Effector memory CD4-positive, alpha-beta T cell (primary cell): Measurements from ENCODE around the gene TTC21B.

Source experiments
- DNase-seq, 3 donors: peaks; one replicate each; pipeline ENCODE4 v3.0.0-alpha.2; 2020
- H3K27ac ChIP-seq: 2 replicates; pipeline ENCODE4 v1.7.0; 2013; ENCODE audit warnings: mild to moderate bottlenecking, low read length, moderate library complexity; ENCODE audit not compliant: insufficient read depth, poor library complexity, severe bottlenecking
- H3K27me3 ChIP-seq: replicated peaks from 2 replicates; pipeline ENCODE4 v1.7.0; 2013; ENCODE audit warnings: mild to moderate bottlenecking, low read length; ENCODE audit not compliant: insufficient read depth, control insufficient read depth, poor library complexity, severe bottlenecking
- H3K36me3 ChIP-seq: 2 replicates; pipeline ENCODE4 v1.7.0; 2013; ENCODE audit warnings: mild to moderate bottlenecking, low read length, moderate library complexity; ENCODE audit not compliant: control insufficient read depth, insufficient read depth
- H3K4me1 ChIP-seq: 2 replicates; pipeline ENCODE4 v1.7.0; 2013; ENCODE audit warnings: low read length, mild to moderate bottlenecking; ENCODE audit not compliant: control insufficient read depth, insufficient read depth, poor library complexity, severe bottlenecking
- H3K4me3 ChIP-seq: 2 replicates; pipeline ENCODE4 v1.7.0; 2013; ENCODE audit warnings: low read length, low read depth, mild to moderate bottlenecking; ENCODE audit not compliant: insufficient read depth, poor library complexity, severe bottlenecking
- H3K9me3 ChIP-seq: 2 replicates; pipeline ENCODE4 v1.7.0; 2013; ENCODE audit warnings: mild to moderate bottlenecking, low read length, moderate library complexity; ENCODE audit not compliant: control insufficient read depth

The TTC21B gene

DNA sequence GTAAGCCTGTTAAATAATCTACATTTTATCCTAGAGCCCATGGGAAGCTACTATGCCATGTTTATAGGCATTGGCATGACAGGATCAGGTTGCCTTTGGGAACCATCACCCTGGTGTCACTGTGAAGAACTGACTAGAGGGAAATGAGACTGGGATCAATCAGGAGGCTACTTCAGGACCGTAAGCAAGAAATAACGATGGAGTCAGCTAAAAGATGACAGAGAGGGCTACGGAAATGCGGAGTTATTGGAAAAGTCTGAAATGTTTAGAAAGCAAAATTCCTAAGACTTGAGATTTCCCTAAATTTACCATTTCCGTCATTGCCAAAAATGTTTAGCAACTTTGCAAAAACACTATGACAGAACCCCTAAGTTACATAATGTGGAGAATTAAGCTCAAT is 50.2 kb downstream of the TTC21B start:
- Histone ChIP-seq H3K27me3 (no peaks in the 10 kb centered on the region), H3K27ac (no peak overlapping the region), H3K9me3 (no peaks in the 10 kb centered on the region), H3K4me3 (no peak overlapping the region), H3K4me1 (no peaks in the 10 kb centered on the region), H3K36me3 (peaks cover 13% of the 10 kb centered on the region)
- no peak for DNase-seq

DNA sequence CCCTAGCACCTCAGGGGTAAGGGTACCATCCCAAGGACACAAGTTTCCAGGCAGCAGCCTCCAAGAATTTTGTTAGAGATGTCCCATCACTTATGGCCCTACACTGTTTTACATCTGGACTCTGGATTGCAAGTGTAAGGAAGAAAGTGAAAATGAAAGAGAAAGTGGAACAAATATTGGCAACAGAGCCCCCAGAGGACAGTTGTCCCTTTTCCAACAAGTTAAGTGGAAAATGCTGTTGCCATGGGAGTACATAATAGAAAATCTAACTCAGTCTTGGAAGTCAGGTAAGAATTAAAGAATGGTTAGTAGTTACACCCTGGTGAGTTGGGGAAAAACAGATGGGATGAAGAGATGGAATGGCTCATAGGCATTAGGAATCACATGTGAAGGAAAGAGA is 50.6 kb downstream of the TTC21B start:
- Histone ChIP-seq H3K36me3 (peaks cover 18% of the 10 kb centered on the region), H3K27me3 (no peaks in the 10 kb centered on the region), H3K4me1 (no peaks in the 10 kb centered on the region), H3K9me3 (no peaks in the 10 kb centered on the region), H3K4me3 (no peak overlapping the region), H3K27ac (no peak overlapping the region)
- no peak for DNase-seq

DNA sequence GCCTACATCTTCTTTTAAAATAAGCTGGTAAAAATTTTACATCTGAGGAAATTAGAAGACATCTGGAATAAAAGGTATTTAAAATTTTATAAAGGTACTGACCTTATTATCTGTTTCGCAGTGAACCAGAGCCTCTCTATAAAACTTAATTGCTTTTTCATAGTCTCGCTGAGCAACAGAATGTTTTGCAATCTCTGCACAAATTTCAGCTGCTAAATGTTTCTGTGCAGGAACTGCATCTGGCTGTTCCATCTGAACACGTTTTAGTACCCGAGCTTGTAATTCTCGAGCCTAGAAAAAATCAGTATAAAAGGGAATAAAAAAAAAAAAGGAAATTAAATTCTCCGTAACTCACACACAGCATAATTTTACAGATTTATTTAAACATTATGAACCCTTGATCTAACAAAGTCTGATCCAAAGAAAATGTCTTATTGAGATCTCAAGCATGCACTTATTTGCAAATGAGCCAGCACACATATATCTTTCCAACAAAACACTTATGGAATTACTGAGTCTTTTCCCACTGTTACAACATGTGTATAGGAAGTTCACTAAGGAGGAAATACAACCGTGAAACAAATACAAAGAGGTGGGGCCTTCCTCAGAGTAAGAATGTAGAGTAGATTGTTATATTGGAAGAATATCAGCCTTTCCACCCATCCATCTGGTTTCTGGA is 51.8 kb downstream of the TTC21B start:
- H3K9me3 ChIP-seq: no peaks in the 10 kb centered on the region
- H3K27me3 ChIP-seq: no peaks in the 10 kb centered on the region
- DNase-seq: no peak
- H3K27ac ChIP-seq: no peak overlapping the region
- peaks cover 29% of the 10 kb centered on the region for H3K36me3 ChIP-seq
- no peak overlapping the region for H3K4me3 ChIP-seq
- H3K4me1 ChIP-seq: no peaks in the 10 kb centered on the region

DNA sequence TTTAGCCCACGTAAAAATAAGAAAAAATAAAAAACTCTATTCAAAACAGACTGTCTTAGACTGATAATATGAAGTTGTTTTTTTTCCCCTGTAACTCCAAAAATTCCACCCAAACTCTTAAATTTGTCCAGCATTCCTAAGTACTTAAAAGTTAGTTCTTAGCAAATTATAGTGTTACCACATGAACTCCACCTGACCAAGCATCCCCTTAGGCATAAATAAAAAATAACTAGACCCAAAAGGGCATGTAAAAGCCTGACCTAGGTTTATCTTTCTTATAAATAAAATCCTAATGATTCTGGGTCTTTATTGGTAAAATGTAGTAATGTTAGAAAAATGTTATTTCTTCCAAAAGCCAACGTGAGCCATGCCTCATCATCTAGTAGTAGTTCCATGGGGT is 54.3 kb downstream of the TTC21B start:
- no peak for DNase-seq
- Histone ChIP-seq H3K27me3 (no peaks in the 10 kb centered on the region), H3K9me3 (no peaks in the 10 kb centered on the region)

DNA sequence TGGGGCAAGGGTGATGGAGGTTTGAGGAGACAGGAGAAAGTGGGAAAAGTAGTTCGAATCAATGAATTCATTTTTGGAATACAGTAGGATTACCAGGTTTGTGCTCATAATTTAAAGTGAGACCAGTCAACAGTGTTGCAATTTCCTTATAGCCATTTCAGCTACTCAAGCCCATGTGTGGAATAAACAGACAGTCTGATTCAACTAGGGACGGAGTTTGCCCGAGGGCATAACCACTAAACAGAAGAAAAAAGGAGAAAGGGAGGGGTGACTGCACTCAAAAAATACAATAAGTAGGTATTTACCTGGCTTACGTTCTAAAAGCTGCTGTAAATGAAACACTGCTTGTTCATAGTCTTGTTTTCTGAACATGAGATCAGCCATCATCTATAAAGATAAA is 55.2 kb downstream of the TTC21B start:
- no peak for DNase-seq
- Histone ChIP-seq H3K27me3 (no peaks in the 10 kb centered on the region), H3K4me1 (no peaks in the 10 kb centered on the region), H3K27ac (no peak overlapping the region), H3K4me3 (no peak overlapping the region), H3K36me3 (peaks cover 35% of the 10 kb centered on the region), H3K9me3 (no peaks in the 10 kb centered on the region)

More for the DNA sequence above, 54.3 kb downstream of the TTC21B start:
- no peak overlapping the region for H3K27ac ChIP-seq
- H3K4me1 ChIP-seq: no peaks in the 10 kb centered on the region
- no peak overlapping the region for H3K4me3 ChIP-seq
- peaks cover 35% of the 10 kb centered on the region for H3K36me3 ChIP-seq

DNA sequence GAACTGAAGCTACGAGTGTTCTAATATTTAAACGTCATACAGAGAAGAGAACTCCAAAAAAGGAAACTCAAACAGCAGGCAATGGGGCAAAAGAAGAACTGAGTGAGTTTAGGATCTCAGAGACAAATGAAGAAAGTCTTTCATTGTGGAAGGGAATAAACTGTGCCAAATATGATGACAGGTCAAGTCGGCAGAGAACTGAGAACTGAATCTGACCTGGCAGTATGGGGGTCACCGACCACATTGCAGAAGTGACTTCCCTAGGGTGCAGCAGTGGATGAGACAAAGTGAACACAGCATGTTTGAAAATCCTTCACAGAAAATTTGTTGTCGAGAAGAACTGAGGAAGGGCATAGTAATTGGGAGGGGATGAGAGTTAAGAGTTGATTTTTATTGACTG is 55.9 kb downstream of the TTC21B start:
- H3K4me1 ChIP-seq: no peaks in the 10 kb centered on the region
- H3K27ac ChIP-seq: no peak overlapping the region
- DNase-seq: no peak
- no peak overlapping the region for H3K4me3 ChIP-seq
- no peaks in the 10 kb centered on the region for H3K9me3 ChIP-seq
- H3K27me3 ChIP-seq: no peaks in the 10 kb centered on the region
- peaks cover 35% of the 10 kb centered on the region for H3K36me3 ChIP-seq

DNA sequence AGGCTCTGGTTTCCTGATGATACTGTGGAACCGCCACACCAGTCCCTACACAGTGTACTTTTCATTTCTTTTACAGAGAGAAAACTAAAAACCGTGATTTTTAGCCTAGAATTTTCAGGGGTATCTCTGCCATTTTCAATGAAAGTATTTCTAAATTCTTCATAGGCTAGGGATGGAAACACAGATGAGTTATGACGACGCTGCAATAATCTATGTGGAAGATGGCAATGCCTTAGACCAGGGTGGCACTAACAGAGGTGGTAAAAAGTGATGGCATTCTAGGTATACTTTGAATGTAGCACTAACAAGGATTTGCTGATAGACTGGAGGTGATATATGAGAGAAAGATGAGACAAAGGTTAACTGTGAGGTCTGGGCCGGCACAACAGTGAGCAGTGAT is 56.5 kb downstream of the TTC21B start:
- no peak overlapping the region for H3K27ac ChIP-seq
- H3K27me3 ChIP-seq: no peaks in the 10 kb centered on the region
- no peak for DNase-seq
- no peaks in the 10 kb centered on the region for H3K4me1 ChIP-seq
- H3K36me3 ChIP-seq: peaks cover 39% of the 10 kb centered on the region
- H3K4me3 ChIP-seq: no peak overlapping the region
- H3K9me3 ChIP-seq: no peaks in the 10 kb centered on the region

DNA sequence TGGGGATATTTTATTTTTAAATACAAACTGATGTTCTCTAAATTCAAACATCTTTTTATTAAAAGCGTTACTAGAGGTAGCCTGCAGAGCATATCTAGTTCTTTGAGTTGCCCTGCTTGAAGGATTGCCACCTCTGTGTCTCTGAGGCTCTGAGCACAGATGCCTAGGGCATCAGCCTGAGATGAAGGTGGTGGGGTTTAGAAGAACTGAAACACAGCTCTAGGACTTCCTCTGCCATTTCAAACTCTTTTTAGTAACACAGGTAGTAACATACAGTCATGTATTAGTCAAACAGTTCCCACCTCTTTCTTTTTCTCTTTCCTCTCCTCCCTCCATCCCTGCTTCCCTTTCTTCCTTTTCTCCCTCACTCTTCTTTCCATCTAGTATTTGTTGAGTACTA is 57.6 kb downstream of the TTC21B start:
- Histone ChIP-seq H3K27ac (no peak overlapping the region), H3K4me3 (no peak overlapping the region), H3K9me3 (no peaks in the 10 kb centered on the region), H3K4me1 (no peaks in the 10 kb centered on the region), H3K36me3 (peaks cover 39% of the 10 kb centered on the region), H3K27me3 (no peaks in the 10 kb centered on the region)
- DNase-seq: no peak

DNA sequence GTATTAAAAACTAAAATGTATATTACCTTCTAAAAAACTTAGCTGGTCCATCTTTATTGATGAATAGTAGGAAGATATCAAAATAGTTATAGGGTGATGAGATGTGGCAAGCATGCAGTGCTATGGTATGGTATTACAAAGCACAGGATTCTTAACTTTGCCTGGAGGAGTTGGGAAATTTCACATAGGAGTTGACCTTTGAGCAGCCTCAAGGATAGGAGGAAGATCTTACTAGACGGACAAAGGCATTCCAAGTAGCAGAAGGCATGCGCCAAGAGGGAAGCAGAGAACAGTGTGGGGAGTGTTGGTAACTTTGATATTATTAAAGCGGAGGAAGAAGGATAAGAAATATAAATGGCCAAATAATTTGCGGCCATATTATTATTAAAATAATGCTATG is 60.0 kb downstream of the TTC21B start:
- H3K4me3 ChIP-seq: no peak overlapping the region
- no peaks in the 10 kb centered on the region for H3K4me1 ChIP-seq
- DNase-seq: no peak
- no peaks in the 10 kb centered on the region for H3K9me3 ChIP-seq
- no peaks in the 10 kb centered on the region for H3K27me3 ChIP-seq
- H3K27ac ChIP-seq: no peak overlapping the region
- H3K36me3 ChIP-seq: peaks cover 28% of the 10 kb centered on the region

DNA sequence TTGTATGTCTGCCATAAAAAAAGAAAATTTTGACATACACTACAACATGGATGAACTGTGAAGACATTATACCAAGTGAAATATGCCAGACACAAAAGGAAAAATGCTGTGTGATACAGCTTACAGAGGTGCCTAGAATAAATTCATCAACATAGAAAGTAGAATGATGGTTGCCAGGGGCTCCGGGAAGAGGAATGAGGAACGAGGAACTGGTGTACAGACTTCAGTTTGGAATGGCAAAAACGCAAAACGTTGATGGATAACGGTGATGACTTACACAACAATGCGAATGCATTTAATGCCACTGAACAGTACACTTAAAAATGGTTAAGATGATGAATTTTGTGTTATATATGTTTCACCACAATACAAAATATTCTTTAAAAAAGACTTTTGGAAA is 61.0 kb downstream of the TTC21B start:
- DNase-seq: no peak
- H3K4me3 ChIP-seq: no peak overlapping the region
- H3K4me1 ChIP-seq: no peaks in the 10 kb centered on the region
- no peaks in the 10 kb centered on the region for H3K9me3 ChIP-seq
- peaks cover 17% of the 10 kb centered on the region for H3K36me3 ChIP-seq
- H3K27me3 ChIP-seq: no peaks in the 10 kb centered on the region
- no peak overlapping the region for H3K27ac ChIP-seq
